Endothelial cell (in vitro differentiated cells): Measurements from ENCODE around the gene ACKR3. TPM values are rescaled to one million over a fixed set of nuclear protein-coding genes. Genes with fewer than 3 reads are reported as not detected.
A peak's percentile ranks its signal among the peaks of the same experiment; 100 is the strongest.

Experiments
- DNase-seq: peaks from one replicate; pipeline ENCODE4 v3.0.0; 2021; ENCODE audit warnings: low spot score
- H3K27ac Mint-ChIP-seq: one replicate; pipeline ENCODE4 v1.8.0; 2021; ENCODE audit warnings: mixed read lengths, inconsistent platforms; ENCODE audit not compliant: unreplicated experiment
- H3K27me3 Mint-ChIP-seq: one replicate; pipeline ENCODE4 v1.8.0; 2021; ENCODE audit warnings: mild to moderate bottlenecking, moderate library complexity, mixed read lengths, inconsistent platforms; ENCODE audit not compliant: unreplicated experiment
- H3K36me3 Mint-ChIP-seq: one replicate; pipeline ENCODE4 v1.8.0; 2021; ENCODE audit warnings: mild to moderate bottlenecking, low read depth, mixed read lengths, inconsistent platforms; ENCODE audit not compliant: unreplicated experiment
- H3K4me1 Mint-ChIP-seq: one replicate; pipeline ENCODE4 v1.8.0; 2021; ENCODE audit warnings: mild to moderate bottlenecking, mixed read lengths, inconsistent platforms; ENCODE audit not compliant: unreplicated experiment
- H3K4me3 Mint-ChIP-seq: one replicate; pipeline ENCODE4 v1.8.0; 2021; ENCODE audit warnings: mild to moderate bottlenecking, mixed read lengths, inconsistent platforms; ENCODE audit not compliant: unreplicated experiment
- H3K9me3 Mint-ChIP-seq: one replicate; pipeline ENCODE4 v1.8.0; 2021; ENCODE audit warnings: mixed read lengths, inconsistent platforms; ENCODE audit not compliant: unreplicated experiment
- total RNA-seq: library from RNA; stranded (reverse); fragmentation: NEBNext Ultra II Directional; extraction: Animal tissue kit (Norgen Biotek cat#: 25700); gene quantifications from one replicate; pipeline ENCODE4 v1.2.1, GENCODE V29; 2021; ENCODE audit not compliant: unreplicated experiment
- TF ChIP-seq, protein P1 (sequence below): fragments of 200-600 bp; sonication (generic); IDR thresholded peaks from one replicate; pipeline ENCODE4 v1.5.0; 2021; ENCODE audit warnings: antibody characterized with exemption; ENCODE audit not compliant: unreplicated experiment

The ACKR3 gene
- total RNA-seq, 1 donor from 2014 or later = 24.8 TPM

- peaks cover 1% of the 10 kb centered on the region for H3K27me3 Mint-ChIP-seq
- no peak overlapping the region for H3K4me3 Mint-ChIP-seq
- no peak for DNase-seq
- peaks cover 30% of the 10 kb centered on the region for H3K4me1 Mint-ChIP-seq
- H3K36me3 Mint-ChIP-seq = peaks cover 8% of the 10 kb centered on the region
- TF ChIP-seq, protein P1, sequence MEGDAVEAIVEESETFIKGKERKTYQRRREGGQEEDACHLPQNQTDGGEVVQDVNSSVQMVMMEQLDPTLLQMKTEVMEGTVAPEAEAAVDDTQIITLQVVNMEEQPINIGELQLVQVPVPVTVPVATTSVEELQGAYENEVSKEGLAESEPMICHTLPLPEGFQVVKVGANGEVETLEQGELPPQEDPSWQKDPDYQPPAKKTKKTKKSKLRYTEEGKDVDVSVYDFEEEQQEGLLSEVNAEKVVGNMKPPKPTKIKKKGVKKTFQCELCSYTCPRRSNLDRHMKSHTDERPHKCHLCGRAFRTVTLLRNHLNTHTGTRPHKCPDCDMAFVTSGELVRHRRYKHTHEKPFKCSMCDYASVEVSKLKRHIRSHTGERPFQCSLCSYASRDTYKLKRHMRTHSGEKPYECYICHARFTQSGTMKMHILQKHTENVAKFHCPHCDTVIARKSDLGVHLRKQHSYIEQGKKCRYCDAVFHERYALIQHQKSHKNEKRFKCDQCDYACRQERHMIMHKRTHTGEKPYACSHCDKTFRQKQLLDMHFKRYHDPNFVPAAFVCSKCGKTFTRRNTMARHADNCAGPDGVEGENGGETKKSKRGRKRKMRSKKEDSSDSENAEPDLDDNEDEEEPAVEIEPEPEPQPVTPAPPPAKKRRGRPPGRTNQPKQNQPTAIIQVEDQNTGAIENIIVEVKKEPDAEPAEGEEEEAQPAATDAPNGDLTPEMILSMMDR = no peak
- peak overlapping the region; percentile 7 for H3K27ac Mint-ChIP-seq
- H3K9me3 Mint-ChIP-seq = no peaks in the 10 kb centered on the region
These were observed 4.4 kb downstream of the ACKR3 start for GRCh38 chr2:236574000-236574399.

GRCh38 chr2:236574424-236575145 is 5.0 kb downstream of the ACKR3 start:
- no peak for DNase-seq
- TF ChIP-seq, protein P1 = no peak
- peak overlapping the region; percentile 7 for H3K27ac Mint-ChIP-seq
- peaks cover 1% of the 10 kb centered on the region for H3K27me3 Mint-ChIP-seq
- H3K4me3 Mint-ChIP-seq = no peak overlapping the region
- H3K36me3 Mint-ChIP-seq = peaks cover 8% of the 10 kb centered on the region
- H3K4me1 Mint-ChIP-seq = peaks cover 28% of the 10 kb centered on the region
- H3K9me3 Mint-ChIP-seq = no peaks in the 10 kb centered on the region

- no peak overlapping the region for H3K27ac Mint-ChIP-seq
- H3K36me3 Mint-ChIP-seq = peaks cover 11% of the 10 kb centered on the region
- peaks cover 1% of the 10 kb centered on the region for H3K27me3 Mint-ChIP-seq
- TF ChIP-seq, protein P1 = no peak
- no peaks in the 10 kb centered on the region for H3K9me3 Mint-ChIP-seq
- H3K4me3 Mint-ChIP-seq = no peak overlapping the region
- DNase-seq = no peak
- H3K4me1 Mint-ChIP-seq = peaks cover 25% of the 10 kb centered on the region
These were observed 5.9 kb downstream of the ACKR3 start for GRCh38 chr2:236575510-236575909.

DNA sequence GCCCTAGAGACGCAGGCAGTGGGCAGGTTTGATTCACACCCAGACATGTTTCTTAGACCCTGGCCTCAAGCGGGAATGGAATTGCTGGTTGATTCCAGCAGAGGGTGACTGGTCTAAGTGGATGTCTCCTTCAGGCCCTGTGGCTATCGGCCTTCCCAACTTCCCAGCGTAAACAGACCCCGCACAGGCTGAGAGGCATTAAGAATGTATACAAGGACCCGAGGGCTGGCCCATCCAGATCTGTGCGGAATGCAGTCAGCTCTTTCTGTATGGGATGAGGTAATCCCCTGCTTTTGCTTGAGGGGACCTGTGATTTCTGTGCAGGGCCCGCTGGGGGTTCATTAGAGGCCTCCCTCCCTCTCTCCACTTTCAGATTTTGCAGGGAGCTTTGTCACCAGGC is 6.5 kb downstream of the ACKR3 start:
- Mint-ChIP-seq H3K27me3 (peaks cover 1% of the 10 kb centered on the region), H3K9me3 (no peaks in the 10 kb centered on the region), H3K4me1 (peaks cover 20% of the 10 kb centered on the region), H3K4me3 (no peak overlapping the region), H3K27ac (no peak overlapping the region), H3K36me3 (peaks cover 17% of the 10 kb centered on the region)
- DNase-seq = no peak
- TF ChIP-seq, protein P1 = no peak

DNA sequence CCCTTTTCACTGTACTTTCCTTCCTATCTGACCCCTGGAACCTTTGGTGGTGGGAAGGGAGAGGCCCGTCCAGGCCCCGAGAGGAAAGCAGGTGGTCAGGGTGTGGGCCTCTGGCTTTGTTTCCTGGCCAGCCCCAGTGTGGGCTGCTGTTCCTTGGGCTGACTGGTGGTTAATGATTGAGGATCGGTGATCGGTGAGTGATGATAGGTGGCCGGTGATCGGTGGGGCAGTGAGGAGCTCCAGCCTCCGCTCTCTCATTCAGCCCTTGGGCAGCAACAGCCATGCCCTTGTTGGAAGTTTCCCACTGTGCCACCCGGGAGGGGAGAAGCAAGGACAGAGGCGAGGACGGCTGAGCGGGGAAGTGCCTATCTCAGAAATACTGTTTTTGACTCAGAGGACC is 7.3 kb downstream of the ACKR3 start:
- peaks cover 11% of the 10 kb centered on the region for H3K4me1 Mint-ChIP-seq
- peaks cover 1% of the 10 kb centered on the region for H3K27me3 Mint-ChIP-seq
- H3K27ac Mint-ChIP-seq = no peak overlapping the region
- DNase-seq = no peak
- peaks cover 22% of the 10 kb centered on the region for H3K36me3 Mint-ChIP-seq
- peak overlapping the region; percentile 47 for H3K4me3 Mint-ChIP-seq
- TF ChIP-seq, protein P1 = no peak
- H3K9me3 Mint-ChIP-seq = no peaks in the 10 kb centered on the region
